SU-DHL-6 (cell line): Measurements from ENCODE around the gene CYTL1.

Experiments used
- H2AFZ ChIP-seq: fragments of 200-600 bp; sonication (generic); 2 replicates; pipeline ENCODE4 v1.6.1; 2014; ENCODE audit warnings: low read depth, mild to moderate bottlenecking, moderate library complexity, mixed read lengths, antibody characterized with exemption, low read length; ENCODE audit not compliant: severe bottlenecking
- H3F3A ChIP-seq: fragments of 200-600 bp; shearing (Covaris generic); 2 replicates; pipeline ENCODE4 v1.6.0; 2016; ENCODE audit warnings: antibody characterized with exemption, mild to moderate bottlenecking; ENCODE audit not compliant: insufficient read depth
- H3K27ac ChIP-seq: fragments of 200-600 bp; sonication (generic); 2 replicates; pipeline ENCODE4 v1.5.1; 2016; ENCODE audit warnings: low read depth, mild to moderate bottlenecking, low read length, moderate library complexity, mixed read lengths
- H3K27me3 ChIP-seq: fragments of 200-600 bp; sonication (generic), shearing (Covaris generic); 2 replicates; pipeline ENCODE4 v1.6.0; 2014; ENCODE audit warnings: mild to moderate bottlenecking, low read length
- H3K36me3 ChIP-seq: fragments of 200-600 bp; sonication (generic); 2 replicates; pipeline ENCODE4 v1.6.1; 2014; ENCODE audit warnings: mild to moderate bottlenecking, low read length, mixed read lengths
- H3K4me2 ChIP-seq: fragments of 300-600, 200-600 bp; shearing (Covaris generic), sonication (generic); 2 replicates; pipeline ENCODE4 v1.6.0; 2014; ENCODE audit warnings: low read length, low read depth, mild to moderate bottlenecking; ENCODE audit not compliant: poor library complexity, severe bottlenecking
- H3K4me3 ChIP-seq: fragments of 200-600 bp; sonication (generic); 2 replicates; pipeline ENCODE4 v1.5.1; 2014; ENCODE audit warnings: antibody characterized with exemption, low read length, mild to moderate bottlenecking, mixed read lengths; ENCODE audit not compliant: insufficient read depth, poor library complexity, severe bottlenecking
- H3K79me2 ChIP-seq: fragments of 200-600 bp; sonication (generic); 2 replicates; pipeline ENCODE4 v1.6.1; 2014; ENCODE audit warnings: mild to moderate bottlenecking, low read length, moderate library complexity; ENCODE audit not compliant: insufficient read depth
- H3K9ac ChIP-seq: fragments of 200-600 bp; sonication (generic); 2 replicates; pipeline ENCODE4 v1.7.0; 2014; ENCODE audit warnings: mild to moderate bottlenecking, low read length
- H3K9me2 ChIP-seq: fragments of 200-600 bp; sonication (generic); replicated peaks from 2 replicates; pipeline ENCODE4 v1.6.1; 2014; ENCODE audit warnings: low read length; ENCODE audit not compliant: insufficient read depth
- H3K9me3 ChIP-seq: fragments of 200-600 bp; sonication (generic); 2 replicates; pipeline ENCODE4 v1.6.1; 2014; ENCODE audit warnings: low read length, mixed read lengths; ENCODE audit not compliant: insufficient read depth
- H4K20me1 ChIP-seq: fragments of 200-600 bp; sonication (generic); 2 replicates; pipeline ENCODE4 v1.6.1; 2014; ENCODE audit warnings: low read depth, mild to moderate bottlenecking, antibody characterized with exemption, low read length, moderate library complexity, mixed read lengths
- EZH2phosphoT487 ChIP-seq: fragments of 200-600 bp; sonication (generic), shearing (Covaris generic); conservative IDR thresholded peaks from 2 replicates; pipeline ENCODE4 v1.6.1; 2018; ENCODE audit warnings: mild to moderate bottlenecking, antibody characterized with exemption, low read length, moderate library complexity, mixed read lengths
- TF ChIP-seq, protein P1 (sequence below): fragments of 200-600 bp; sonication (generic); IDR thresholded peaks from one replicate; pipeline ENCODE4 v1.5.1; 2017; ENCODE audit warnings: antibody characterized with exemption, mild to moderate bottlenecking, low read length, moderate library complexity; ENCODE audit not compliant: insufficient read depth, poor library complexity, severe bottlenecking

Gene CYTL1

DNA sequence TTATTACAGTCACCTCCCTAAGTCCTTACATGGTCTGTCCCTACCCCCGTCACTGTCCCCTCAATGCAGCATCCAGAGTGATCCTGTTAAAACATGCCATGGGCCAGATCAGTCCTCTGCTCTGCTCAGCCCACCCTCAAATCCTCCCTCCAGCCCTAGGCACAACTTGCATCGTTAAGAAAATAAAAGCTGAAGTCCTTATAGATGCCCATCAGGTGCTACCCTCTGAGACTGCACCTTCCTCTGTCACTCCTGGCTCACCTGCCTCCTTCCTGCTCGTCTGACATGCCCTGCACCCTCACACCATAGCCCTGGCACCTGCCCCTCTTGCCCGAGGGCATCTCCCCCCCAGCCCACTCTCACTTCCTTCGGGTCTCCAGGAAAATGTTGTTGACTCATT, 36.2 kb upstream of the CYTL1 start:
- no peak overlapping the region for H3K9ac ChIP-seq
- no peak overlapping the region for H3K4me3 ChIP-seq
- H3K9me3 ChIP-seq = no peaks in the 10 kb centered on the region
- H3K4me2 ChIP-seq = no peak overlapping the region
- H3K27me3 ChIP-seq = no peaks in the 10 kb centered on the region
- H3K9me2 ChIP-seq = no peaks in the 10 kb centered on the region
- no peaks in the 10 kb centered on the region for H3F3A ChIP-seq
- H3K36me3 ChIP-seq = no peaks in the 10 kb centered on the region
- TF ChIP-seq, protein P1, sequence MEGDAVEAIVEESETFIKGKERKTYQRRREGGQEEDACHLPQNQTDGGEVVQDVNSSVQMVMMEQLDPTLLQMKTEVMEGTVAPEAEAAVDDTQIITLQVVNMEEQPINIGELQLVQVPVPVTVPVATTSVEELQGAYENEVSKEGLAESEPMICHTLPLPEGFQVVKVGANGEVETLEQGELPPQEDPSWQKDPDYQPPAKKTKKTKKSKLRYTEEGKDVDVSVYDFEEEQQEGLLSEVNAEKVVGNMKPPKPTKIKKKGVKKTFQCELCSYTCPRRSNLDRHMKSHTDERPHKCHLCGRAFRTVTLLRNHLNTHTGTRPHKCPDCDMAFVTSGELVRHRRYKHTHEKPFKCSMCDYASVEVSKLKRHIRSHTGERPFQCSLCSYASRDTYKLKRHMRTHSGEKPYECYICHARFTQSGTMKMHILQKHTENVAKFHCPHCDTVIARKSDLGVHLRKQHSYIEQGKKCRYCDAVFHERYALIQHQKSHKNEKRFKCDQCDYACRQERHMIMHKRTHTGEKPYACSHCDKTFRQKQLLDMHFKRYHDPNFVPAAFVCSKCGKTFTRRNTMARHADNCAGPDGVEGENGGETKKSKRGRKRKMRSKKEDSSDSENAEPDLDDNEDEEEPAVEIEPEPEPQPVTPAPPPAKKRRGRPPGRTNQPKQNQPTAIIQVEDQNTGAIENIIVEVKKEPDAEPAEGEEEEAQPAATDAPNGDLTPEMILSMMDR = no peak
- TF ChIP-seq EZH2phosphoT487 = no peak
- H4K20me1 ChIP-seq = no peaks in the 10 kb centered on the region
- H3K27ac ChIP-seq = no peak overlapping the region
- no peaks in the 10 kb centered on the region for H3K79me2 ChIP-seq
- no peak overlapping the region for H2AFZ ChIP-seq

DNA sequence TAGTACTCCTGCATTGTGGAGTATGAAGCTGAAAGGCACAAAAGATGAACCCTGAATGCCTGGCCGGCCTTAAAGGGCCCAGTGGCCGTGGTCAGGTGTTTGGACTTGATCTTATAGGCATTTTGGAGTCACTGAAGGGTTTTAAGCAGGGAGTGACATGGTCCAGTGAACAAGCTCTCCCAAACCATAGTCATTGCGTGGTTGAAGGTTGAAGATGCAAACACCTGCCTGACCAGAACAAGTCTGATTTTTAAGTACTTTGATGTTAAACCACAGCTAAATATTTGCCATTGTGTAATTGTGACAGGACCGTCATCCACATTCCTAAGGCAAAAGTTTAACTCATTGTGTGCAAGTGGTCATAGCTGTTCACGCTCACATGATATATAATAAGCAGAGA, 35.3 kb upstream of the CYTL1 start:
- no peak for TF ChIP-seq EZH2phosphoT487
- TF ChIP-seq, protein P1 = no peak
- H3K9ac ChIP-seq = no peak overlapping the region
- H3K79me2 ChIP-seq = no peaks in the 10 kb centered on the region
- H2AFZ ChIP-seq = no peak overlapping the region
- H3K27ac ChIP-seq = no peak overlapping the region
- H3K27me3 ChIP-seq = no peaks in the 10 kb centered on the region
- H3K9me2 ChIP-seq = no peaks in the 10 kb centered on the region
- no peaks in the 10 kb centered on the region for H3K36me3 ChIP-seq
- H4K20me1 ChIP-seq = no peaks in the 10 kb centered on the region
- H3F3A ChIP-seq = no peaks in the 10 kb centered on the region
- H3K4me3 ChIP-seq = no peak overlapping the region
- H3K4me2 ChIP-seq = no peak overlapping the region
- H3K9me3 ChIP-seq = no peaks in the 10 kb centered on the region

DNA sequence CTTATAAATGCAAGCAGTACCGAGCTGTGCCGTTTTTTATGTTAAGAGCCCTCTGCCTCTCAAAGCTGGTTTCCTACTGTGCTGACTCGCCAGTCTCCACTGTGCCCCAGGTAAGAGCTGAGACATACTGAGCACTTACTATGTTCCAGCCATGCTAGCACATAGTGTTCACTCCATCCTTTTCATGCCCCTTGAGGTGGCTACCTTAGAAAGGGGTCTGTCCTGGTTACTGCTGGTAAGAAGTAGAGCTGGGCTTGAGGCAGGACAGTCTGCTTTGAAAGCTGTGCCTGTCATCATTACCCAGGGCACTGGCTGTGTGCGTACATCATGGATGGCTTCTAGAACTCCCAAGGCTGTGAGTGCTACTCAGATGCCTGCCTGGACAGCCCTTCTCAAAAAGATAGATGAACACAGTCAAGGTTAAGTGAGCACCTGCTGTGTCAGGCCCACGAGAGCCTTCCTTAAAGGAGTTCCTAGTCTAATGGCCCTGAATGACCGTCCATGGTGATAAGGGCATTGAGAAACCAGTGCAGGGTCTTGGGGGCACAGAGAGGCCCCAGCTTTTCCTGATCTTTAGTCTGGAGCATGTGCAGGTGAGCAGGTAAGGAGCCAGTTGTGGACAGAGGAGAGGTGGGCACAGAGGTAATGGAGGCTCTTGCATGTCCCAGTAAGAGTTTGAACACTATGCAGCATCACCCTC, 33.6 kb upstream of the CYTL1 start:
- Histone ChIP-seq H3K4me3 (no peak overlapping the region), H3F3A (no peaks in the 10 kb centered on the region), H3K36me3 (no peaks in the 10 kb centered on the region), H3K79me2 (no peaks in the 10 kb centered on the region), H4K20me1 (no peaks in the 10 kb centered on the region), H3K27ac (no peak overlapping the region), H3K27me3 (no peaks in the 10 kb centered on the region), H3K9me3 (no peaks in the 10 kb centered on the region), H3K9ac (no peak overlapping the region), H2AFZ (no peak overlapping the region), H3K9me2 (no peaks in the 10 kb centered on the region), H3K4me2 (no peak overlapping the region)
- TF ChIP-seq, protein P1 = no peak
- TF ChIP-seq EZH2phosphoT487 = no peak
